Measurements from ENCODE around the gene CIRBP.

The CIRBP gene

DNA sequence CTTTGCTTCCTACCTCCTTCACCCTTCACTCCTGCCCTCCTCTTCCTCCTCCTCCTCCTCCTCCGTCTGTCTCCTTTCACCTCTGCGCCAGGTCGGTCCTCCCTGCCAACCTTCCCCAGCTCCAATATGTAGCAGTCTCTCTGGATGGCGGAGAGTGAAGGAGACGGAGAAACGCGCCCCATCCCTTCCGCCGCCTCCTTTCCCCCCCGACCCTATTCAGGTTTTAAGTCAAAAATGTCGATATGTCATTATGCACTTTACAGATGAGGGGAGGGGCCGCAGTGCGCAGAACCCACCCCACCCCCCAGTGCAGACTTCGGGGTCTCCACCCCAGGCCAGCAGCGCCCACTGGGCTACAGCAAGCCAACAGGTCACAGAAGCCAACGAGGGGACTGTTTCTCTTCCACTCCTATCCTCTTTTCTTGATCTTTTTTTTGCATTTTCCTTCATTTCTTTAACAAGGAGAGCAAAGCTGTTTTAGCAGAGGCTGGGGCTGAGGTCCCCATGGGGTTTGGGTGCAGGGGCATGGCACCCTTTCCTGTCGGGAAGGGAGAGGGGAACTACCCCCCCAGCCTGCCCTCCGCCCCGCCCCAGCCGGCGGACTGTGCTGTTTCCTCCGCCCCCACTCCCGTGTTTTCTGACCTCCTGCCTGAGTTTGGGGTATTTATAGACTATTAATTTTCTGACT, 11.5 kb upstream of the CIRBP start:
- no peak for DNase-seq

DNA sequence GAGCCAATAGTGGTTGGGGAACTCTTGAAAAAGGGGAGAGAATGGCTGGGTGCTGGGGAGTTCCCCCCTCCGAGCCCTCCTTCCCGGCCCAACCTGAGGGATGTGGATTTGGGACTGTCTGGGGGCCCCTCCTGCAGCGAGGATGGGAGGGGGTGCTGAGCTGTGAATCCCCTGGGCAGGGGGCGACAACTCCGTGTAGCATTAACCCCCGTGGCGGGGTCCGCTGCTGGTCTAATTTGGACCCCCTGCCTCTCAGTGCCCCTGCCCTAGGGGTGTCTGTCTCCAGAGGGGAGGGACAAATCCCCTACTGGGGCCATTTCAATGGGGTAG, 11.0 kb upstream of the CIRBP start:
- no peak for DNase-seq

DNA sequence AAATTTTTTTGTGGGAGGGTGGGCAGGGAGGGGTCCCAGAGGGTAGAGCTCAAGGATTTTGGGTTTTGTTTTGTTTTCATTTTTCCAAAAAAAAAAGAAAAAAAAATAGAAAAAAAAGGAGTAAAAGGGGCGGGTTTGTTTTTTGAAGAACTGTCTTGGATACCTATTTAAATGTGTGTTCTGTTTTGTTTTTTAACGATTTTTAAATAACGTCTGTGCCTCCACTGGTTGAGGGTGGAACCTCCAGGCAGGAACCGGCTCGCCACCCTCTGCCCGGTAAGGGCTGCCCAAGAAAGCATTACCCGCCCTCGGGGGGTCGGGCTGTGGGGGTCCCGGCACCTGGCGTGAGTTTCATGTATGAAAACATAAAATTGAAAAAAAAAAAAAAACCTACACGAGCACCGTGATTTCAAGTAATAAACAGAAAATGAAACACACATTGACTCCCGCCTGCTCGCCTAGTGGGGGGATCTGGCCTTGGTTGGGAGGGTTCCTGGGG, 10.4 kb upstream of the CIRBP start:
- DNase-seq = peak; percentile 49

DNA sequence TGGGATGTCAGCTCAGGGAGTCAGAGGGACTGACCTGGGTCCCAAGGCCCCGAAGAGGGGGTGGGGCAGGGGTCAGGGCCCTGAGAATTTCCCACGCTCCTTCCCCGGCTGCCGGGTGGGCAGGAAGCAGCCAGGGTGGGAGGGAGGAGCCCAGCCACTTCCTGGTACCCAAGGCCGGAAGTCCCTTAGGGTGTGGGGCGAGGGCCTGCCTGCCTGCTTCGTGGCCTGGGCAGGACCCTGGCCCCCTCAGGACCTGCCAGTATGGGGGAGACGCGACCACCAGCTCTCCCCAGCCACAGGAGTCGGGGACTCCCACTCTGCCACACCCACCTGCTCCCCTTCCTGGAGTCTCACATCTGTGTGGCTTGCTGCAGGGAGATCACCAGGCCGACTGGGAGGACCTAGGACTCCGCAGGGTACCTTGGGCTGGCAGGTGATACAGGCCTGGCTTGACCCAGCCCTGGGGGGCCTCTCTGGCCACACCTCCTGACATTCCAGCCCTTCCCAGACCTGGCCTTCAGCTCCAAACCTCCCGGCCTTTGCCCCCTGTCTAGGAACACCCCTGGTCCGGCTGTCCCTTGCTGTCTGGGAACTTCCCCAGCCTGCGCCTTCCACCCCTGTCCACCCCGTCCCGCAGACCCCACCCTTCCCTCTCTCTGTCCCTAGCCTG, 9.8 kb upstream of the CIRBP start:
- peak; percentile 78 for DNase-seq

DNA sequence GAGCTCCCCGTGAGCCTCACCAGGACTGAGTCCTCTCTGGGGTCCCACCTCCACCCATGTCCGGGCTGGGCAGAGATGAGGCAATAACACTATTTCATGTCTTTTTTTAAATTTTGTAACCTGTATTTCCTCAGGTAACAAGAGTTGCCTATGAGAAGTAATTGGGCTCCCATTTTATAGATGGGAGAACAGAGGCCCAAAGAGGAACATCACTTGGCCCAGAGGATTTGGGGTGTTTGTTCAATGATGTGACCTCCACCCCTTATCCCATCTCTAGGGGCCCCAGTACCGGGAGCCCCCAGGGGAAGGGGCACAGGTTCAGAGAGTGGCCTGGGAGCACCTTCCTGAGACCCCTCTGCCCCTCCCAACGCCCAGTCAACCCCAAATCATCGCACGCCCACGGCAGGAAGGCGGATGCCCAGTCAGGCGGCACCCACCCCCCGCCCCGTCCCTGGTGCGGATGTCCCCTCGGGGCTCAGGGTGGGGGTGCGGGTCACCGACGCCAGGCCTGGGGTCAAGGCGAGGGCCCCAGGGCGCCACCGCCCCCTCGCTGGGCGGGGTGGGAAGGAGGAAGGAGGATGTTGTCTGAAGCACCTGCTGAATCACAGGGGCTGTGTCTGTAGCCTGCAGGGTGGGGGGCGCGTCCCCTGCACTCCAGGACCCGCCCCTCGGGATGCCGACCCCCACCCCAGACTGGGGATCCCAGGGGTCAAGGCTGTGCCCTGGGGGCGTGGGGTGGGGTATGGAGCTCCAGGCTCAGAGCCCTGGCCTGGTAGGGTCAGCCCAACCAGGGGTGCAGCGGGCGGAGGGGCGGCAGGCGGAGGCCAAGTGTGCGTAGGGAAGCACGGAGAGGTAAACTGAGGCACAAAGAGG, 9.0 kb upstream of the CIRBP start:
- peak; percentile 64 for DNase-seq

DNA sequence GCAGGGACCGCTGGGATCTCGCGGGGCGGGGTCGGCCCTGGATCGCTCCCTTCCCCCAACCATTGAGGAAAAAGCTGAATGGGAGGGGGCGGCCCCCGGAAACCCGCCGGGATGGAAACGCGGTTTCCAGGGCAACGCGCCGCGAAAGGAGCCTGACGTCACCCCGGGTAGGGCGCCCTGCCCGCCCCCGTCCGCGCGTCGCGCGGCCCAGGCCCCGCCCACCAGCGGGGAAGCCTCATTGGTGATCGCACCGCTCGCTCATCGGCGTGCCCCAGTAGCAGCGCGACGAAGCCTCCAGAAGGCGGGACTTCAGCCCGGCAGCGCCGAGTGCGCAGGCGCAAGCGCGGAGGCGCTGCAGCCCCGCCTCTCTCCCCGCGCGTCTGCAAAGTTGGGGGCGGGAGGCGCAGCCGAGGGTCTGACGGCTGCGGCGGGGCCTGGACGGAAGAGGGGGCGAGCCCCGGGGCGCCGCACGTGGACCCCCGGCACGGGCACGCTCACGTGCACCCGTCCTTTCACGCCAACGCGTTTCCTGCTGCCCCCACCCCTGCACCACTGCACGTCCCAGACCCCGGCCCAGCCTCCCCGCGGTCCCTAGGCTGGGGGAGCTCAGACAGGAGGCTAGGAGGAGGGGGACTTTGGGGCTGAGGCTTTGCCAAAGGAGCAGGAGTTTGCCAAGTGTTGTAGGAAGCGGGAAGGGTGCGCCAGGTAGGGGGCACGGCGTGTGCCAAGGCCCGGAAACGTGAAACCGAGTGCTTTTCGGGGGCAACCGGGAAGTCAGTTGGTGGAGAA, 8.2 kb upstream of the CIRBP start:
- DNase-seq = peak; percentile 97

DNA sequence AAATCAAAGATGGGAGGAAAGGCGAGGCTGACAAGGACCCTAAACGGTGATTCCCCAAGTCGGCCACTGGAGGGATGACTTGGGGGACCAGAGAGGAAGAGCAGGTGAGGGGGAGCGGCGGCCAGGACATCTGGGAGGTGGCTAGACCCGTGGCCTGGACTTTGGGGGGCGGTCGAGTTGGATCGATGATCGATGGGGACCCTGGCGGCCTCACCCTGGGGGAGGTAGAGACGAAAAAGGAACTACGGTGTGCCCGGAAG, 7.7 kb upstream of the CIRBP start:
- no peak for DNase-seq

DNA sequence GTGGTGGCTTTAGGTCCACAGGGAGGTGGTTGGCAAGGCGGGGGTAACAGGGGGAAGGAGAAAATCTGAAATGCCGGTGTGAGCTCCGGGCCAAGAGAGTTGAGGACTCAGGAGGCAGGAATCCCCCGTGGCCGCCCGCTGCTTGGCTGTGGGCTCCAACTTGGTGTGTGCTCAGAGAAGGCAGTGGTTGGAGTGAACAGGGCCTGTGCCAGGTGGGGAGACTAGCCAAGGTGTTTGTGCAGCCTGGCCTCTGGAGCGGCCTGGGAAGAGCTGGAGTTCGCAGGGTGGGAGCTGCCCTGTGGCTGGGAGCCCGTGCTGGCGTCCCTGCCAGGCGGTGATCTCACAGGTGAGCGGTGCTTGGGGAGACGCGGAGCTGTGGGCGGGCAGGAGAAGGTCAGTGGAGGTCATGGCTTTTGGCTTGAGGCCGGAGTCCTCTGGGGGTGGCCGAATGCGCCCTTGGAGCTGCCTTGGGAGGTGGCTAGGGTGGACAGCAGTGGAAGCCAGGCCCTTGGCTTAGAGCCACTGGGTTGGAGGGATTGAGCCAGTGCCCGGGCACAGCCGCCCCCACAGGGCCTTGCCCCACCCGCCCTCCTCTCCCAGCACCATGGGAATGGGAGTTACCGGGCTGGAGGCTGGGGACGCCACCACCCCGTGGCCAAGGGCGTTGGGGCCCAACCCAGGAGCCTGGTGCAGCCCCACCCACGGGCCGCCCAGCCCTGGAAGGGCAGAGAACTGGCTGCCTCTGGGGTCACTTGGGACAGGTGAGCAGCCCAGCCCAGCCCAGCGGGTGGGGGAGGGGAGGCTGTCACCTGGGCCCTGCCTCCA, 7.1 kb upstream of the CIRBP start:
- peak; percentile 78 for DNase-seq

DNA sequence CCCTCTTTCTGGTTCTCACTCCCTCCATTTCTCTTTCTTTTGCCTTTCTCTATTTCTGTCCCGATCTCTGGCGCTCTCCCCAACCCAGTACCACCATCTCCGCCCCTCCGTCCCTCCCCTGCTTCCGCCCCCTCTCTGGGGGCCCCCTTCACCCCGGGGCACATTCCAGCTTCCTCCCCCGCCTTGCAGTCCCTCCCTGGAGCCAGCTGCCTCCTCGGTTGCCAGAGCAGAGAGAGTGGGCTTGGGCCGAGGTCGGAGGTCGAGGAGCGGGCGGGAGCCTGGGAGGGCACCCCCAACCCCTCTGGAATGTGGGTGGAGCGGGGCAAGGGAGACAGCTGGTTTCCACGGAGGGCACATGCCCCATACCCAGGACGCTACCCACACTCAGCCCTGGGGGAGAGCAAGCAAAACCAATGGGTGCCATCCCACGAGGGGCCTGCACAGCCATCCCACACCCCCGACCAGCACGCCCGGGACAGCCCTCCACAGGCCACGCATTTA, 6.5 kb upstream of the CIRBP start:
- DNase-seq = no peak

DNA sequence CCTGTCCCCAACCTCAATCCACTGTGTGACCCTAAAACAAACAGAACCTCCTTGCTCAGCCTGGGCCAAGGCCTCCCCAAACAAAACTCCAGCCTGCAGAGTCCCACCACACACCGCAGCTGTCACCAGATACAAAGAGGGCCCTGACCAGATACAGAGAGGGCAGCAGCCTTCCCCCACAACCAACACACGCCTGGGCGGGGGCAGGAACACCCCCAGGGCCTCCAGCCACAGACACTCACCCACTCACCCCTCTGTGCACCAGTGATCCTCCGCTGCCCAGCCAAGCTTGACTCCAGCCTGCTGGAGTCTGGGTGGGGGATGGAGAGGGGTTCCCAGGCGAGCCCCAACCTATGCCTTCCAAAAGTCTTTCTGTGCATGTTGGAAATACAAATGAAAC, 5.9 kb upstream of the CIRBP start:
- DNase-seq = no peak

DNA sequence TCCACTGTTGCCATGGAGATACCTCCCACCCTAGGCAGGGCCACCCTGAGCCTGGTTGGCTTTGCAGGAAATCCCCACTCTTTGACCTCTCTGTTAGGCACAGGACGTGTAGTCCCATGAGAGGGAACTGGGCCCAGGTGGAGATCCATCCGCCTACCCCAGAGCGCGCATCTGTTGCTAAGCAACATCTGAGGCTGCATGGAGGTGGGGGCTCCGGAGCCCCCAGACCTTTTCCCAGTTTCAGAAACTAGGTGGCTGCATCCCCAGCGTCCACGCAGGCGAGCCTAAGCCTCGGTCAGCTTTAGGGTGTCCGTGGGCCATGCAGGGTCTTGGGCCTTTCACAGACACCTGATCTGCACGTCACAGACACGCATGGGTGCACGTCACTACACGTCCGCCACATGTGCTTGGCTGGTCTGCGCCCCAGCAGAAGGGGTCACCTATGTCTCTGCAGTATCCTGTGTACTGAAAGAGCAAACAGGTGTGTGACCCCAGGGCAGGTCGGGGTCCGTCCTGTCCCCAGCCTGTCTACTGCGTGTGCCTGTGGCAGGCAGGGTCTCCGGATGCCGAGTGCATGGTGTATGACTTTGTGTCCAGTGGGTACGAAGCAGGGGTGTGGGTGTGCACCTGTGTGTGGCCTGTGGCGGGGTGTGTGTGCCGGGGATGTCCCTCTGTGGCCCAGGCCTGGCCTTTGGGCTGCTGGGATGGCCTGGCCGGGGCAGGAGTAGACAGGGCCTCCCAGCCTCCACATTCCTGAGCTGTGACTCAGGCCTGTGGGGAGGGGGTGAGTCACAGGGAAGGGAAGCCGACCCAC, 4.1 kb upstream of the CIRBP start:
- peak; percentile 67 for DNase-seq

DNA sequence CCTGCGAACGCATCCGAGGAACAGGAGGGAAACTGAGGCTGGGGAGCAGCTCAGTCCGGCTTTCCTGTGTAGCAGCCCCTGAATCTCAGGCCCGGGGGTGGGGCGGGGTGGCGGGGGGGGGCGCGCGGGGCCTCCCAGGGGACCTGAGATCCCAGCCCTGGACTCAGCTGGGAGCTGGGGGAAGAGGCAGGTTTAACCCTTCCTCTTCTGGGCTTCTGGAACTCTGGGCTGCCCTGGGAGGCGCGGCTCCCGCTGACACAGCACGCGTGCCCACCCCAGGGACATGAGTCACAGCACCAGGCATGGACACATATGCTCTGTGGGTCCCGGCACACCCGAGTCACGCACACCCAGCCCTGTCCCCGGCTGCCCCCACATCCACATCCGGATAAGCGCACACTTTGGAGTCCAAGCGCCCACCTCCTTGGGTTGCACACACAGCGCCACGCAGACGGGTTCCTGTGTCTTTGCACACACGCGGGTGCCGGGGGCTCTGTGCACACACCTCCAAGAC, 3.5 kb upstream of the CIRBP start:
- DNase-seq = peak; percentile 46

DNA sequence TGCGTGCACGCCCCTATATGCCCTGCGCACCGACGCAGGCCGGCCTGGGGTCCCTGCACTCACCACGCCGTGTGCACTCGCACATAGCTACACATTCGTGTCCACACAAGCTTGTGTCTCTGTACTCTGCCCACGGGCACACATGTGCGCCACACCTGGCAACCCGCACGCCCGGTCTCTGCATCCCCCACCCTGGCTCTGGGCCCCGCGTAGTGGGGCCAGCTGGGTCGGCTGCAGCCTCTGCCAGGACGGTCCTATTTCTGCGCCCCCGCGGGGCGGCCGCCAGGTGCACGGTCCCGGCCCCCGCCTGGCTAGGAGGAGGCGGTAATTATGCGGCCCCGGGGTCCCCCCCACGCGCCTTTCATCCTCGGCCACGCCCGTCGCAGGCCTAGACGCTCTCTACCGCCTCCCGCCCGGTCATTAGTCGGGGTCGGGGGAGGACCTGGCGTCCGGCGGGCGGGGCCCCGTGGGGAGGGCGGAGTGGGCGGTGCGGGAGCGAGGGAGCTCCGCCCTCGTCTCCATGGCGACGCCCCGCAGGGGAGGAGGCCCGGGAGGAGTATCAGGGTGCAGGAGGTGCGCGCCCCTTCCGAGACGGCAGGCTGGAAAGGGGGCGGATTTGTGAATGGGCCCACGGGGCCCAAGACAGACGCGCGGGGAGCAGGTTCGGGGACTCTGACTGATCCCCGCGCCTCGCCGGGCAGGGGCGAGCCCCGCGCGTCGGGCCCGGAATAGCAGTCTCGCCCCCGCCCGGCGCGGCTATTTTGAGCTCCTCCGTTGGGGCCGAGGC, 2.8 kb upstream of the CIRBP start:
- peak; percentile 91 for DNase-seq

DNA sequence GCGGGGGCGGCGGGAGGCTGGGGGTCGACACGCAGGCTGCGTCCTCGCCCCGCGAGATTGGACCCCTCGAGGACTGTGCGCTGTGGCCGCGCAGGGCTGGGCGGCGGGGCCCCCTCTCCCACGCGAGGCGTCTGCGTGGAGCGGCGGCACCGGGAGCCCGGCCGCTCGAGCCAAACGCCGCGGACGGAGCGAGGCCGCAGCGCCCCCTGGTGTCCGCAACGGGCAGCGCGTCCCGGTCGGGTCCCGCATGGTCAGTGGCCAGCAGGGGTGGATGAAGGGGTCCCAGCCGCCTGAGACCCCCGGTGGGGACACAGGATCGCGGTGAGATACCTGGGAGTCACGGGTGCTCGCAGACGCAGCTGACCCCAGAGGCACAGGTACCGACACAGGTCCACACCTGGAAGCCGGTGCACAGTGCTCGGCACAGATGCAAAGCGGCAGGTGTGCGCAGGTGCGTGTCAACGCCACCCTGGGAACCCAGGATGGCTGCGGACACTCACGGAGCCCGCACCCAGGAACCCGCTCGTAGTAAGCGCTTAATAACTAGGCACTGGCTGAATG, 2.1 kb upstream of the CIRBP start:
- peak; percentile 79 for DNase-seq

DNA sequence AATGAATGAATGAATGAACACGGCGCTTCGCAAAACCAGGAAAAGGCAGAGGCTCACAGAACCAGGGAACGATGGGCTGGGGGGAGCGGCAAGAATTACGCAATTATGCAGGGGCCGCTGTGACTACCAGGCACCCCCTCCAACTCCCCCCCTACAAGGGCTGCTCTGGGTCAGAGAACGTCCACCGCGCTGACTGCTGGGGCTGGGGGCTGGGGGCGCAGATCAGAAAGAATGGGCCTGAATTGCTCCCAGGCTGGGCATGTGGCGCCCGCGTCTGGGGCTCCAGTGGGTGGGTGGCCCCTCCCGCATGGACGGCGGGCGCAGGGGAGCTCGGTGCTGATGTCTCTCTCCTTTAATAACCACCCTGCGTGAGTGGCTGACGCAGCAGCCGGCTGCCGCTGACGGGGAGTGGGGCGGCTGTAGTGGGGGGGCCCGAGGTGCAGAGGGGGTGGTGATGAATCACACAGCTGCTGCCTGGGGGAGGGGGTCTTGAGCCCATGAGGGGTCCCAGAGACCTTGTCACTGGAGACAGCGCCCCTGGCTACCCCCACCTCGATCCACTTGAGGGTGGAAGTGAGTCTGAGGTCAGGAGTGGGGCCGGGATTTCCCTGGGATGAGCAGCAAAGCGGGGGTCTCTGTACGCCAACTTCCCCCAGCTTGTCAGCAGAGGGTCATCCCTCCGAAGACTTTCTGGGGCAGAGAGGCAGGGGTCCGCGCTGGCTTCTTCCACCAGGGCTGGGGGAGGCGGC, 1.5 kb upstream of the CIRBP start:
- DNase-seq = peak; percentile 81

DNA sequence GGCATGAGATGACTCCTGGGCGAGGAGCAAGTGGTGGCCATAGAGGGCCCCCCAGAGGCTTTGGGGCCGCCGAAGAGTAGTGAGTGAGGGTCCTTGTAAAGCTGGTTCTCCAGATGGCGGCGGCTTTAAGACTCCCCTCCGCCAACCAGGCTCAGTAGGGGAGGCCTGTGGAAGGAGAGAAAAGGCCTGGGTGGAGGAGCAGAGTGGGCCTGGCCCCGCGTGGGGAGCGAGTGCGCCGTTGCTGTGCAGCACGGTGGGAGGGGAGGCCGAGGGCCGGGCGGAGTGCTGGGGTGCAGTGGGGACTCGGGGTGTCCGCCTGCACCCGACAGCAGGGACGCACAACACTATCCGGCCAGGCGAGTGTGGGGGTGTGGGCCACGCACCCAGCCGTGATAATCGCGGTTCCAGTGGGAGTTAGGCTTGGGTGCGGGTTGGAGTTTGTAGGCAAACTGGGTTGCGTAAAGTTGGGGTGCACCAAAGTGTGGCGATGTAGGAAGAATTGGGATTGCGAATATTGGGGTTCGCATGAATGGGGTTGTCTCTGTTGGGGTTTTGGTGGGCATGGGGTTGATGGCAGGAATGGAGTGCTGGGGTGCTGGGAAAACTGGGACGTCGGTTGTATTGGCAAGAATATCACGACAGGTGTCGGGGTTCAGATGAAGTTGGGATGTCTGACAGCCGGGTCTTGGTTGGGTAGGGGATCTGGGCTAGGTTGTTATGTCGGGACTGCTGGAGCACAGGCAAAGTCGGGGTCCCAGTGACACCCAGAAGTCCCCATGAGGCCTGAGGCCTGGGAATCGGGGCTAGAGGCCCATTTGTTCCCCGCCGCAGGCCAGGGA, 687 bp upstream of the CIRBP start:
- DNase-seq = no peak

DNA sequence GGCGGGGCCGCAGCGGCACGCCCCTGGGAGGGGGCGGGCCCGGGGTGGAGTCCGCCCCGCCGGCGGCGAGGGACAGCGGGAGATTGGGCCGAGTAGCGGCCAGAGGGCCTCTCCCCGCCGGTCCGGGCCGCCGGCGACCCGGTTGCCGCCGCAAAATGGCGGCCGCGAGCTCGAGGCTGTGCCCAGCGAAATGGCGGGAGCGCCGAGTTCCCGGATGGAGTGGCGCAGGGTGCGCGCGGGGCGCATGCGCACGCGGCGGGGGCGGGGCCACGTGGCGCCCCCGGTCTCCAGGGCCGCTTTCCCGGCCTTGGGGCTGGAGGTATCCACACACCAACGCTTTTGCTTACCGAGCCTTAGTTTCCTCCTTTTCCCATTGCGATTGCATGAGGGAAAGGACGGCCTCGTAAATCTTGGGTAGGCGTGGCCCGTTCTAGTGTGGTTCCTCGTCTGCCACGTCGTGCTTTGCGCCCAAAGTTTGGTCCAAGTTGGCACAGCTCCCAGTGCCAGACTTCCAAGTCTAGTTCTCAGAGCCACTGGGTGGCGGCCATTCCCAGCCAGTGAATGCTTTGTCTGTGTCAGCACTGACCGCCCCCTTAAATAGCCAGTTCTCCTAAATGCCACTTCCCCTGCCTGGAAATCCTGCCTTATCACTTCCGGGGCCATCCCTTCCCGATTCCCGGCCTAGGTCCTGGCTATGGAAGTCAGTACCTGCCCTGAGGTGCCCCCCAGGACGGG, 513 bp downstream of the CIRBP start:
- DNase-seq = peak; percentile 89
